ENCODE measurements around the gene EYA2.

Gene EYA2

GRCh38 chr20:47028487-47028886 lies 133.8 kb downstream of the EYA2 start:
- H3K27ac ChIP-seq: no peak overlapping the region
- DNase-seq (ENCODE audit: low read depth, low spot score): no peak

GRCh38 chr20:47029845-47030244 lies 135.2 kb downstream of the EYA2 start:
- no peak overlapping the region for H3K27ac ChIP-seq
- DNase-seq (ENCODE audit: low read depth, low spot score): no peak

DNA sequence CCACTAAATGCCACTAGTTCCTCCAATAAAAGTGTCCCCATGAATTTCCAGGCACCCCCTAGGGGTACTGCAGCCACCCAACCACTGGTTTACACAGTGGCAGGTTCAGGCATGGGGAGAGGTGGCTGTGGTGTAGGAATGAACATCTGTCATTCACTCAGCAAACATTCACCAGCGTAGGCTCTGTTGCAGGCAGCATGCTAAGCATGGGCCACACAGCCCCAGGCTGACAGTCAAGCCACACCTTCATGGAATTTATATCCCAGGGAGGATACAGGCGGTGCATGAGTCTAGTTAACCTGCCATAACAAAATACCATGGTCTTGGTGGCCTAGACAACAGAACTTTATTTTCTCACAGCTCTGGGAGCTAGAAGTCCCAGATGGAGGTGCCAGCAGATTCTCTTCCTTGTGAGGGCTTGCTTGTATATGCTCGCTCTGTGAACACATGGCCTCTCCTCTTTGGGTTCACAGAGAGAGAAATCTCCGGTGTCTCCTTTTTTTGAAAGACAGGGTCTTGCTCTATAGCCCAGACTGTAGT lies 135.7 kb downstream of the EYA2 start:
- H3K27ac ChIP-seq: no peak overlapping the region
- no peak for DNase-seq (ENCODE audit: low read depth, low spot score)

DNA sequence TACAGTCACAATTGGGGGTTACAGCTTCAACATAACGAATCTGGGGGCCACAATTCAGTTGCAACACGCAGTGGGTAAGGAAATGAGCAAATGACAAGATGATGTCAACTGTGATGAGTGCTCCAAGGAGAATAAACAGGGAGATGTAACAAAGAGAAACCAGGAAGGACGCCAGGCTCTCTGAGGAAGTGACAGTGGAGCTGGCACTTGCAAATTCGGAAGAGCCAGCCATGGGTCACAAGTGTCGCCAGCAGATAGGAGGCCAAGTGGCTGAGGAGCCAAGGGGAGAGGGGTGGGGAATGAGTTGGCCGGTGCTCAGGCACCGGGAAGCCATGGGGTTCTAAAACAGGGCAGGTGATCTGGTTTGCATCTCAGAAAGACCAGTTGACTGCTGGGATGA lies 136.4 kb downstream of the EYA2 start:
- no peak for DNase-seq (ENCODE audit: low read depth, low spot score)

GRCh38 chr20:47031821-47032220 lies 137.2 kb downstream of the EYA2 start:
- no peak for DNase-seq (ENCODE audit: low read depth, low spot score)
- H3K27ac ChIP-seq: no peak overlapping the region

More for the DNA sequence above, 136.4 kb downstream of the EYA2 start:
- H3K27ac ChIP-seq: no peak overlapping the region

DNA sequence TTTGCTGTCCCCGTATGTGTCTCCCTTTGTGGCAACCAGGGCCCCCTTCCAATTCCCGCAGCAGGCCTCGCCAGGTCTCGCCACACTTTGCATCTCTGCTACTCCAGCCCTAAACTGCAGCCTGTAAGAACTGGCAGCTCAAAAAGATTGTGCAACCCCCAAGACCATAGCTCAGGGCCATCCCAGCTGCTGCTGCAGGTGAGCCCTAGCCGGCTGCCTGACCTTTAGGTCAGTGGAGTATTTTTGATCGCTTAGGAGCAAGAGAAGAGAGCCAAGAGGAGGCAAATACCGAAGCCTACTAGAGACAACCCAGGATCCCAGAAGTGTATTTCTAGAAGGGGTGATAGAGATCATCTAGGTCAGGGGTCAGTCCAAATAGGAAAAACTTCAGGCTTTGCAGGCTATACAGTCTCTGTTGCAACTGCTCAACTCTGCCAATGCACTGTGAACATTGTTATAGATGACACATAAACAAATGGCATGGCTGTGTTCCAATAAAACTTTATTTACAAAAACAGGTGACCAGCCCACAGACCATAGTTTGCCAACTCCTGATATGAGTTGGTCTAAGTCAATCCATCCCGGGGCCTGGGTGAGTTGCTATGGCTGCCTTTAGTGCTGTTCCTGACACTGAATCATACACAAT lies 138.4 kb downstream of the EYA2 start:
- no peak for DNase-seq (ENCODE audit: low read depth, low spot score)
- no peak overlapping the region for H3K27ac ChIP-seq

- DNase-seq (ENCODE audit: low read depth, low spot score): no peak
These were observed 139.0 kb downstream of the EYA2 start for GRCh38 chr20:47033665-47034064.

DNA sequence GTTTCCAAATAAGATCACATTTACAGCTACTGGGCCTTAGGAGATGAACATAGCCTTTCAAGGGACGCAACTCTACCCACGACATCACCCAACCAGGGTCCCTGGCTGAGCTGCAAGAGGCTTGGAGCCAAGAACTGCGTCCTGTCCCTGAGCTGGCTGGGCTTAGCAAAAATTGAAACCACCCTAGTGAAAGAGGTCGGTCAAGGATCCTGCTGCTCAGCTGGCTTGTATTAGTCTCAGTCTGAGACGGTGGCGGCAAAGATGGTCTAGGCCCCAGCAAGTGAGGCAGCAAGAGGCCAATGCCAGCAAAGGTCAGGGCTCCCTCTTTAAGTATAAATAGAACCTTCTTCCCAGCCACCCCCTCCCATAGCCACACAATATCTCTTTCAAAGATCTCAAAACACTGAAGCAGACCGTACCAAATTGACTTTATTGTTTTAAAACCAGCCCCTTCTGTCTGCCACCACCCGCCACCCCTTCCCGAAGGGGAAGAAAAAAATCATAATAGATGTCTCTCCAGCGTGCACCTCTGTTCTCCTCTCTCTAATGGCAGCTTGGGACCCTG lies 140.5 kb downstream of the EYA2 start:
- no peak for DNase-seq (ENCODE audit: low read depth, low spot score)
- H3K27ac ChIP-seq: no peak overlapping the region

More at GRCh38 chr20:47033665-47034064, 139.0 kb downstream of the EYA2 start:
- H3K27ac ChIP-seq: no peak overlapping the region

DNA sequence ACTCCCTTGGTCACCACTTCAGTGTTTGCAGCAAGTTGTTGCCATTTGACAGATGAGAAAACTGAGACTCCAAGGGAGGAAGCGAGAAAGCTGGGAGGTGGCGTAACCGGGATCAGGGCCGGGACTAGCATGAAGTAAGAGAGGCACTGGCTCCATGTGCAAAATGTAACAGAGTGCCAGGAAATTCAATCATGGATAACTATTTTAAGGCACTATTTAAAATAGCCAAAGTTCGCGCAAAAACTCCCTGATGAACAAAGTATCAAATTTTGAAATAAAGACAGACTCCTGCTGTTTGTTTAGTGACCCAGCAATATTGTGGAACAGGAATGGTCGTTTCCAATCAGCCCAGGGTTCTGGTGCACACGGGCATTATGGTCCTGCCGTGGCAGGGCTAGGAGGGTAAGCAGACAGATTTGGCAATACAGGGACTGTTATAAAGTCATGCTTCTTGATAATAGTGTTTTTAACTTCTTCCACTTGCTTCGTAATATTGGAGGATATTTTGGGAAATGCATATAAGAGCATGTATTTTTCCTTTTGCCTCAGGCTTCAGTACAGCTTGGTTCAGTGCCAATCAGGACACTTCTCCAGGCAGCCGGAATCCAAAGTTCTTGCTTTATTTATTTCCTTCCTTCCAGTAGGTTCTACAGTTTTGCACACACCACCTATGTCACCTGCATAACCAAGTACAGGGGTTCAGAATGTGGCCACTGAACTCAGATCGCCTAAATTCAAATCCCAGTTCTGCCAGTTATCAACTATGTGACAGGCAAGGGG lies 141.6 kb downstream of the EYA2 start:
- no peak for DNase-seq (ENCODE audit: low read depth, low spot score)

DNA sequence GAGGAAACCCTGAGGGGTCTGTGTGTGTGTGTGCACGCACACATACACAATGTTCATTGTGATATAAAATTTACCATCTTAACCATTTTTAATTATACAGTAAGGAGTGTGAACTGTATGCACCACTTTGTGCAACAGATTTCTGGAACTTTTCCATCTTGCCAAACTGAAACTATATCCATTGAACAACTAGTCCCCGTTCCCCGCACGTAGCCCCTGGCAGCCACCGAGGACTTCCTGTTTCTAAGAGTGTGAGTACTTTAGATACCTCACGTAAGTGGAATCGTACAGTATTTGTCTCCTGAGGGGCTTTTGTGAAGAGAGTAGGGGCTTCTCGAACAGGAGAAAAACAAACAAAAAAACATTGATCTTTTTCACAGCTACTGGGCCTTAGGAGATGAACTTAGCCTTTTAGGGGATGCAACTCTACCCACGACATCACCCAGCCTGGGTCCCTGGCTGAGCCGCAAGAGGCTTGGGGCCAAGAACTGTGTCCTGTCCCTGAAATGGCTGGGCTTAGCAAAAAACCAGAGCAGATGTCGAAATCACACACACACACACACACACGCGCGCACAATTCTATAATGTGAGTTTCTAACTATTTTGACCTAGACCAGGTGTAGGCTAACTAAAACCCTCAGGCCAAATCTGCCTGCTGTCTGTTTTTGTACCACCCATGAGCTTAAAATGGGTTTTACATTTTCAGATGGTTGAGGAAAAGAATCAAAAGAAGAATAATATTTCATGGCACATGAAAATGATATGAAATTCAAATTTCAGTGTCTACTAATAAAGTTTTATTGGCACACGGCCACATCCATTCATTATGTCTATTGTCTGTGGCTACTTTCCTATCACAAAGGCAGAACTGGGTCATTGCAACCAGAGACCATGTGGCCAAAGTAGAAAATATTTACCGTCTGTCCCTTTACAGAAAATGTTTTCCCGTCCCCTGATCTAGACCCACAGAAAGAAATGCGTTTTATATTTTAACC lies 144.2 kb downstream of the EYA2 start:
- DNase-seq (ENCODE audit: low read depth, low spot score): no peak
- no peak overlapping the region for H3K27ac ChIP-seq

More for the DNA sequence above, 141.6 kb downstream of the EYA2 start:
- H3K27ac ChIP-seq: no peak overlapping the region

- DNase-seq (ENCODE audit: low read depth, low spot score): no peak
- H3K27ac ChIP-seq: no peak overlapping the region
These were observed 146.0 kb downstream of the EYA2 start for GRCh38 chr20:47040506-47041125.

DNA sequence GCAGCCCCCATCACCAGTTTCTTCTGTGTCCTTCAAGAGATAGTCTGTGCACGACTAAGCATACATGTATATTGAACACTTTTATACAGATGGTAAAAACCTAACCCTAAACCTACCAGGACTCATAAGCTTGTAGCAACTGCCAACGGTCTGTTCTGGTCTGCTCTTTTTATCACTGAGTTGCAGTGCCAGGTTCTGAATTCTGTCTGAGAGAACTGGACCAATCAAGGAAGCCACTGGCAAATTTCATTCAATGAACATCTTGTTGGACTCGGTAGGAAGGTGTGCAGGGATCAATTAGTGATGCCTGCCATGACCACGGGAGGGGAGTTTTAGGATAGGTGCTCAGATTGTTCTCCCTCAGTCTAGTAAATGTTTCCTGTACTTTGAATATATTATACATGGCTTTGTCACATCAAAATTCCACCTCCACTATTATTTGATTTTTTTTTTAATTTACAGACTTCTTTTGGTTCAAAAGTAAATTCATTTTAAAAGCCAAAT lies 146.8 kb downstream of the EYA2 start:
- DNase-seq (ENCODE audit: low read depth, low spot score): no peak
- H3K27ac ChIP-seq: no peak overlapping the region

- no peak overlapping the region for H3K27ac ChIP-seq
- no peak for DNase-seq (ENCODE audit: low read depth, low spot score)
These were observed 147.8 kb downstream of the EYA2 start for GRCh38 chr20:47042464-47042863.

DNA sequence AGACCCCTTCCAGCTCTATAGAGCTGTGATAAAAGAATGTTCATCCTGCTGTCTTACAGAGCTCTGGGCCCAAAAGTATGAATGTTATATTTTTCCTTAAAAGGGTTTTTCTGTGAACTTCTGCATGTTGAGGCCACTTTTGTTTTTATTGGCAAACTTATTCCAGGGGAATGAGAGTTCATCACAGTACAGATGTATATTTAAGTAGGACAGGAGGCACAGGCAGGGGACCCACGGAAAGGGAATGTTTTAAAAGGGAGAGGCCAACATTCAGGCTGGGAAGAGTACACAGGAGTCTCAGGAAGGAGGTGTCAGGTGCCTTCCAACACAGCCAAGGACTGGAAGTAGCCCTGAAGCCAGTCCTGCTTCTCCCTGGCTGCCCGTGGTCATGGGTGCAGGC lies 148.4 kb downstream of the EYA2 start:
- DNase-seq (ENCODE audit: low read depth, low spot score): no peak
- H3K27ac ChIP-seq: no peak overlapping the region

DNA sequence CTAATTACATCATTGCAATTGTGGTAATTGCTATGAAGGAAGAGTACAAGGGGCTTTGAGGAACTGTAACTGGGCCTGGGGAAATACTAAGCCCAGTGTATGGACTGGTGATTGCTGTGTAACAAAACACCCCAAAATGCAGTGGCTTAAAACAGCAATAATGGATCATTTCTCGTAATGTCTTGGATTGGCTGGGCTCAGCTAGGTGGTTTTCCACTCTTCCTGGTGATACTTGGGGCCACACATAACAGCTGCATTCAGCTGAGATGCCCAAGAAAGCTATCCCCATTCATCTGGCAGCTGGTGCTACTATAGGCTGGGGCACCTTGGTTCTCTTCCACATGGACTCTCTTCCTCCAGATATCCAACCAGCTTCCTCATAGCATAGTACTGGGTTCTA lies 150.3 kb downstream of the EYA2 start:
- H3K27ac ChIP-seq: no peak overlapping the region
- no peak for DNase-seq (ENCODE audit: low read depth, low spot score)

- H3K27ac ChIP-seq: no peak overlapping the region
- DNase-seq (ENCODE audit: low read depth, low spot score): no peak
These were observed 153.4 kb downstream of the EYA2 start for GRCh38 chr20:47048054-47048453.

- H3K27ac ChIP-seq: no peak overlapping the region
- DNase-seq (ENCODE audit: low read depth, low spot score): no peak
These were observed 155.1 kb downstream of the EYA2 start for GRCh38 chr20:47049771-47050170.

- H3K27ac ChIP-seq: no peak overlapping the region
- no peak for DNase-seq (ENCODE audit: low read depth, low spot score)
These were observed 156.4 kb downstream of the EYA2 start for GRCh38 chr20:47050996-47051395.

- DNase-seq (ENCODE audit: low read depth, low spot score): no peak
- H3K27ac ChIP-seq: no peak overlapping the region
These were observed 157.4 kb downstream of the EYA2 start for GRCh38 chr20:47051936-47052526.
